CD4-positive, alpha-beta T cell (primary cell): Measurements from ENCODE around the gene NTN5. TPM values are rescaled to one million over a fixed set of nuclear protein-coding genes. Genes with fewer than 3 reads are reported as not detected.

Source experiments
- ATAC-seq: fragments of 200-7000 bp; cut with Tn5 transposase; one replicate; pipeline ENCODE4 v1.10.0; 2022; ENCODE audit warnings: mild to moderate bottlenecking; ENCODE audit not compliant: poor library complexity
- CTCF ChIA-PET: fragments of 350-600 bp; sonication (Branson Sonifier 250); formaldehyde crosslinking; loops from one replicate; lab custom pipeline; 2021; ENCODE audit warnings: antibody characterized with exemption, inconsistent platforms; lab: Charles Lee
- POLR2A ChIA-PET: fragments of 350-600 bp; sonication (Branson Sonifier 250); formaldehyde crosslinking; loops from one replicate; lab custom pipeline; 2021; ENCODE audit warnings: antibody characterized with exemption, inconsistent platforms; lab: Charles Lee
- DNase-seq, 14 experiments: peaks; one replicate each; pipeline ENCODE4 v3.0.0-alpha.2; 2013 to 2020; ENCODE audit warnings: mixed read lengths in 2 of 14
- H3K27ac ChIP-seq, 2 donors: one replicate each; pipeline versions ENCODE4 v1.5.1 to v1.7.0; 2013; ENCODE audit warnings: low read length in 2 of 2, low read depth in 1 of 2, mild to moderate bottlenecking in 1 of 2
- H3K27me3 ChIP-seq, 2 experiments: 1 replicate in 1 of 2; 2 replicates in 1 of 2; pipeline versions ENCODE4 v1.6.1 to v1.7.0; 2013; ENCODE audit warnings: low read length in 2 of 2, control low read depth in 1 of 2, mild to moderate bottlenecking in 1 of 2, moderate library complexity in 1 of 2; ENCODE audit not compliant: insufficient read depth in 2 of 2, control insufficient read depth in 1 of 2
- H3K36me3 ChIP-seq: one replicate; pipeline ENCODE4 v1.6.1; 2013; ENCODE audit warnings: low read length, control low read depth; ENCODE audit not compliant: insufficient read depth
- H3K4me1 ChIP-seq: one replicate; pipeline ENCODE4 v1.6.1; 2013; ENCODE audit warnings: low read length, control low read depth; ENCODE audit not compliant: insufficient read depth
- H3K4me3 ChIP-seq: one replicate; pipeline ENCODE4 v1.5.1; 2013; ENCODE audit warnings: mild to moderate bottlenecking, low read length, moderate library complexity
- H3K9me3 ChIP-seq, 2 experiments: 1 replicate in 1 of 2; 2 replicates in 1 of 2; pipeline versions ENCODE4 v1.6.1 to v1.7.0; 2013; ENCODE audit warnings: low read length in 2 of 2, mild to moderate bottlenecking in 2 of 2, control low read depth in 1 of 2, moderate library complexity in 1 of 2; ENCODE audit not compliant: control insufficient read depth in 1 of 2, insufficient read depth in 1 of 2
- H3K27ac Mint-ChIP-seq: one replicate; pipeline ENCODE4 v1.8.0; 2020; ENCODE audit warnings: mixed read lengths
- H3K27me3 Mint-ChIP-seq: one replicate; pipeline ENCODE4 v1.8.0; 2021; ENCODE audit warnings: mixed read lengths
- H3K36me3 Mint-ChIP-seq: one replicate; pipeline ENCODE4 v1.8.0; 2021; ENCODE audit warnings: low read depth, mixed read lengths
- H3K4me1 Mint-ChIP-seq: one replicate; pipeline ENCODE4 v1.8.0; 2021; ENCODE audit warnings: low read depth, mixed read lengths
- H3K4me3 Mint-ChIP-seq: one replicate; pipeline ENCODE4 v1.8.0; 2020; ENCODE audit warnings: mild to moderate bottlenecking, mixed read lengths
- H3K9me3 Mint-ChIP-seq: one replicate; pipeline ENCODE4 v1.8.0; 2020; ENCODE audit warnings: mixed read lengths
- intact Hi-C, 2 experiments: fragments of 100-400 bp; cut with DNase I in 1 of 2; cut with micrococcal nuclease in 1 of 2; formaldehyde crosslinking; loops; one replicate each; pipeline versions ENCODE4 v1.15.1 to v1.9.0; 2023 to 2025; cut with DNase I, micrococcal nuclease
- total RNA-seq, 174 experiments: library from RNA in 2 of 174; stranded (reverse) in 2 of 174; gene quantifications; one replicate each; pipeline ENCODE4 v1.2.3 and lab custom pipeline; 2021 to 2026
- TF ChIP-seq, protein P1 (sequence below): fragments of 200-600 bp; IDR thresholded peaks from one replicate; pipeline ENCODE4 v1.8.0; 2022; ENCODE audit warnings: antibody characterized with exemption, mild to moderate bottlenecking

NTN5 gene
- total RNA-seq, 2 experiments from 2014 or later, result 2.7 to 3.0 TPM

DNA sequence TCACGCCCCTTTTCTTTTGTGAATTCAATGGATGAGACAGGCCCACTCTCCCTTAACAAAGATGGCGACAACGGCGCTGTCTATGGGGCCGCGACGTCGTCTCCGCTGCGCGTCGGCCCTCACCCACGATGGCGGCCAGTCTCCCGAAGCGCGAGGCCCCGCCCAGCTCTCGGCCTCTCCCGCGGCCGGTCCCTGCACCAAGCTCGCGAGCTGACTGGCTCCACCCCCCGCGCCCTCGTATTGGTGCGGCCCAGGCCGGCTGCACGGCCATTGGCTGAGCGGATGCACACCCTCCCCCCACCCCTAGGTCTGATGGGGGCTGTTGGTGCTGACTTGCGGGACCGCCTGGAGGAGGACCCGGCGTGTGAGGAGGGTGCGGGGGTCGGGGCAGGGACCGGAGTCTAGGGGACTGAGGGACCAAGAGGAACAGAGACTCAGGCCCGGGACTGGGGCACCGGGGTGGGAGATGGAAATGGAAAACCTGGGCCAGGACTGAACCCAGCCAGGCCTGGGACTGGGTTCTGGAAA lies 48.7 kb downstream of the NTN5 start:
- no peaks in the 10 kb centered on the region for H3K27me3 ChIP-seq
- intact Hi-C loops, result loop anchor here in 1 of 2 experiments (1.0 to 10.0 kb wide), 2 partner anchors 10 to 371 kb away; partner anchors contain the start of genes GYS1 and RUVBL2
- H3K4me1 ChIP-seq, result peaks cover 45% of the 10 kb centered on the region
- Mint-ChIP-seq H3K9me3 (no peaks in the 10 kb centered on the region), H3K4me1 (peaks cover 40% of the 10 kb centered on the region), H3K27me3 (no peaks in the 10 kb centered on the region), H3K4me3 (peak overlapping the region; percentile 86), H3K36me3 (peaks cover 36% of the 10 kb centered on the region), H3K27ac (peak overlapping the region; percentile 77)
- no peaks in the 10 kb centered on the region for H3K9me3 ChIP-seq
- ChIA-PET CTCF (interaction anchor here (0.8 to 1.3 kb wide), 3 partner anchors 15 to 369 kb away, joined by 3 to 4 read pairs (median 3); partner anchors contain the start of gene RUVBL2), POLR2A (interaction anchor here (0.8 to 3.6 kb wide), 6 partner anchors 10 to 303 kb away, joined by 3 to 38 read pairs (median 6); partner anchors contain the start of gene DBP)
- H3K36me3 ChIP-seq, result peaks cover 7% of the 10 kb centered on the region
- H3K4me3 ChIP-seq, result peak overlapping the region; percentile 48
- DNase-seq (peak; percentile 88 to 98 (median 95)), ATAC-seq (peak; percentile 77)
- TF ChIP-seq, protein P1, sequence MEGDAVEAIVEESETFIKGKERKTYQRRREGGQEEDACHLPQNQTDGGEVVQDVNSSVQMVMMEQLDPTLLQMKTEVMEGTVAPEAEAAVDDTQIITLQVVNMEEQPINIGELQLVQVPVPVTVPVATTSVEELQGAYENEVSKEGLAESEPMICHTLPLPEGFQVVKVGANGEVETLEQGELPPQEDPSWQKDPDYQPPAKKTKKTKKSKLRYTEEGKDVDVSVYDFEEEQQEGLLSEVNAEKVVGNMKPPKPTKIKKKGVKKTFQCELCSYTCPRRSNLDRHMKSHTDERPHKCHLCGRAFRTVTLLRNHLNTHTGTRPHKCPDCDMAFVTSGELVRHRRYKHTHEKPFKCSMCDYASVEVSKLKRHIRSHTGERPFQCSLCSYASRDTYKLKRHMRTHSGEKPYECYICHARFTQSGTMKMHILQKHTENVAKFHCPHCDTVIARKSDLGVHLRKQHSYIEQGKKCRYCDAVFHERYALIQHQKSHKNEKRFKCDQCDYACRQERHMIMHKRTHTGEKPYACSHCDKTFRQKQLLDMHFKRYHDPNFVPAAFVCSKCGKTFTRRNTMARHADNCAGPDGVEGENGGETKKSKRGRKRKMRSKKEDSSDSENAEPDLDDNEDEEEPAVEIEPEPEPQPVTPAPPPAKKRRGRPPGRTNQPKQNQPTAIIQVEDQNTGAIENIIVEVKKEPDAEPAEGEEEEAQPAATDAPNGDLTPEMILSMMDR, result no peak
- H3K27ac ChIP-seq, result peak overlapping the region; percentile 57 to 58

DNA sequence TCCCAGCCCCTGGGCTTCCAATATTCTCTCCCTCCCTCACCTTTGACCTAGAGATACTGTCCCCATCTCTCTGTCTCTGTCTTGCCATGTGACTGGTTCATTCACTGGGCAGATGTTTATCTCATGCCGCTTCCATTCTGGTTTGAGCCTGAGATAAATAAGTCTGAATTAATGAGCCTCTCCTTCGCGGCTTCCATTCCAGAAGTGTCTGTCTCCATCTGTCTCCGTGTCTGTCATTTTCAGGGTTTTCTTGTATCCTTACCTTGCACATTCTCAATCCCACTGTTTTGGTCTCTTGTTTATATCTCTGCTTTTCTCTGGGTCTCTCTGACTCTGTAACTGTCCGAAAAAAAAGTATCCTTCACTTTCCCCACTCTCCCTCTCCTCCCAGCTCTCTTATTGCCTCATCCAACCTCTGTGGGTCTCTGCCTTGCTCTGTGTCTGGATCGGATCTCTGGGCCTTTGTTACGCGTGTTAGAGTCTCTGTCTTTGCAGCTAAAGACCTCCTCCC lies 49.2 kb downstream of the NTN5 start:
- H3K27me3 Mint-ChIP-seq, result no peaks in the 10 kb centered on the region
- peak overlapping the region; percentile 48 for H3K4me3 ChIP-seq
- DNase-seq, result no peak
- peaks cover 45% of the 10 kb centered on the region for H3K4me1 Mint-ChIP-seq
- no peaks in the 10 kb centered on the region for H3K27me3 ChIP-seq
- H3K27ac ChIP-seq, result peak overlapping the region; percentile 47 to 58
- H3K9me3 ChIP-seq, result no peaks in the 10 kb centered on the region
- no peak for ATAC-seq
- intact Hi-C loops, result loop anchor here in 1 of 2 experiments (1.0 to 10.0 kb wide), 2 partner anchors 11 to 371 kb away; partner anchors contain the start of genes GYS1 and RUVBL2
- peak overlapping the region; percentile 77 for H3K27ac Mint-ChIP-seq
- TF ChIP-seq, protein P1, result no peak
- H3K9me3 Mint-ChIP-seq, result no peaks in the 10 kb centered on the region
- H3K36me3 Mint-ChIP-seq, result peaks cover 38% of the 10 kb centered on the region
- H3K4me1 ChIP-seq, result peaks cover 47% of the 10 kb centered on the region
- H3K36me3 ChIP-seq, result peaks cover 7% of the 10 kb centered on the region
- CTCF ChIA-PET, result interaction anchor here (0.8 to 1.3 kb wide), 3 partner anchors 15 to 370 kb away, joined by 3 to 4 read pairs (median 3); partner anchors contain the start of gene RUVBL2
- POLR2A ChIA-PET, result interaction anchor here (0.8 to 3.6 kb wide), 6 partner anchors 10 to 303 kb away, joined by 3 to 38 read pairs (median 6); partner anchors contain the start of gene DBP
- H3K4me3 Mint-ChIP-seq, result peak overlapping the region; percentile 86

DNA sequence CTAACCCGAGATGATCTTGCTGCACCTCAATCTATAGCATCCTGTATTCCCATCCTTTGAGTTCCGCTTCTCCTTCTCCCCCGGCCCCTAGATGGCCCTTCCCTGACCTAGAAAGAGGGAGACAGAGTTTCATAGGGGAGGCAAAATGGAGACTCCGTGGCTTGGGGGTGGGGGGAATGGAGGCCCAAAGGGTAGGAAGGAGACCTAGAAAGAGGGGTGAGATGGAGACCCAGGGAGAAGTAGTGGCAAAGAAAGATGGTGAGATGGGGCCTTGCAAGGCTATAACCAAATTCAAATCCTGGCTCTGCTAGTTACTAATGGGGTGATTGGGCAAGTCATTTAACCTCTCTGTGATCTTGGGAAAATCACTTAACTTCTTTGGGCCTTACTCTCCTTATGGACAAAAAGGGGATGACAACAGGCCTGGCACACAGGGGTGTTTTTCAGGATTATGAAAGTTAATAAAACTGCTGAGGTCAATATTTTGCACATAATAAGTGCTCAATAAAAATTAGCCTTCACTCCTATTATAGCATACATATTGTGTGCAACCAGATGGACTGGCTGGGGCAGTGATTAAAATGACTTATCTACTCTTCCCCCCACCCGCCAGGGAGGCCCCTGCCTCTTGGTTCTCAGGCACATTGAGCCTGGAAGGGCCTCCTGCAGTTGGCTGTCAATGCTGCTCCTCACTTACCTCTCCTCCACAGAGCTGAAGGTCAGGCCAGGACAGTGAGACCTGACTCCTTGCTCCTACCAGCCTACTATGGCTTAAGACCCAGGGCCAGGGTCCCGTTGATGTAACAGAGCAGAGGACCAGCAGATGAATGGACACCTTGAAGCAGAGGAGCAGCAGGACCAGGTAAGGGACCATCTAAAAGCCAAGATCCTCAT lies 52.9 kb downstream of the NTN5 start:
- CTCF ChIA-PET, result interaction anchor here (0.9 to 1.1 kb wide), 5 partner anchors 11 to 374 kb away, joined by 3 to 5 read pairs (median 3); partner anchors contain the start of gene RUVBL2
- ATAC-seq (no peak), DNase-seq (peak in 1 of 14 experiments; percentile 42)
- Mint-ChIP-seq H3K27ac (peak overlapping the region; percentile 97), H3K27me3 (no peaks in the 10 kb centered on the region), H3K4me1 (peaks cover 64% of the 10 kb centered on the region), H3K4me3 (peak overlapping the region; percentile 98), H3K36me3 (peaks cover 66% of the 10 kb centered on the region), H3K9me3 (no peaks in the 10 kb centered on the region)
- H3K4me3 ChIP-seq, result peak overlapping the region; percentile 94
- H3K36me3 ChIP-seq, result peaks cover 29% of the 10 kb centered on the region
- peak overlapping the region; percentile 76 to 89 for H3K27ac ChIP-seq
- POLR2A ChIA-PET, result interaction anchor here (0.6 to 3.9 kb wide), 26 partner anchors 10 to 1147 kb away, joined by 3 to 45 read pairs (median 5); partner anchors contain the start of genes AP2A1, CA11, DBP and EMP3
- peaks cover 72% of the 10 kb centered on the region for H3K4me1 ChIP-seq
- intact Hi-C loops, result loop anchor here (1.0 to 10.0 kb wide), 5 partner anchors 14 to 375 kb away; partner anchors contain the start of genes DBP (in 1 of the 2), GYS1 (in 1 of the 2) and RUVBL2 (in 1 of the 2)
- TF ChIP-seq, protein P1, result no peak
- H3K9me3 ChIP-seq, result no peaks in the 10 kb centered on the region
- H3K27me3 ChIP-seq, result no peaks in the 10 kb centered on the region
